H9 (cell line): ENCODE measurements around the gene ZNF175. TPM values are rescaled to one million over a fixed set of nuclear protein-coding genes. Genes with fewer than 3 reads are reported as not detected.

ENCODE experiments used
- DNase-seq: peaks from one replicate; pipeline ENCODE4 v3.0.0-alpha.2; 2017
- H2AFZ ChIP-seq: one replicate; pipeline ENCODE4 v1.6.1; 2013; ENCODE audit warnings: mild to moderate bottlenecking, low read length, control low read depth, moderate library complexity
- H2AK5ac ChIP-seq: 2 replicates; pipeline ENCODE4 v1.6.1; 2013; ENCODE audit warnings: low read length, control low read depth, mixed read lengths; ENCODE audit not compliant: insufficient read length
- H2BK120ac ChIP-seq: one replicate; pipeline ENCODE4 v1.6.1; 2013; ENCODE audit warnings: low read depth, mild to moderate bottlenecking, low read length, control low read depth, inconsistent platforms; ENCODE audit not compliant: poor library complexity, severe bottlenecking
- H2BK12ac ChIP-seq: 2 replicates; pipeline ENCODE4 v1.6.1; 2013; ENCODE audit warnings: low read length, control low read depth, mixed read lengths, low read depth; ENCODE audit not compliant: insufficient read length
- H2BK15ac ChIP-seq: 2 replicates; pipeline ENCODE4 v1.6.1; 2013; ENCODE audit warnings: low read depth, low read length, control low read depth
- H2BK20ac ChIP-seq: one replicate; pipeline ENCODE4 v1.6.1; 2013; ENCODE audit warnings: low read depth, mild to moderate bottlenecking, low read length, control low read depth, inconsistent platforms; ENCODE audit not compliant: poor library complexity, severe bottlenecking
- H2BK5ac ChIP-seq: 2 replicates; pipeline ENCODE4 v1.6.1; 2013; ENCODE audit warnings: low read length, control low read depth, mixed read lengths; ENCODE audit not compliant: insufficient read length
- H3K14ac ChIP-seq: 2 replicates; pipeline ENCODE4 v1.6.1; 2013; ENCODE audit warnings: low read length, control low read depth; ENCODE audit not compliant: insufficient read depth
- H3K18ac ChIP-seq: 2 replicates; pipeline ENCODE4 v1.6.1; 2013; ENCODE audit warnings: low read depth, mild to moderate bottlenecking, mixed read lengths, low read length, control low read depth; ENCODE audit not compliant: insufficient read length
- H3K23ac ChIP-seq: 2 replicates; pipeline ENCODE4 v1.6.1; 2013; ENCODE audit warnings: low read length, control low read depth, mixed read lengths, low read depth; ENCODE audit not compliant: insufficient read length
- H3K23me2 ChIP-seq: 2 replicates; pipeline ENCODE4 v1.6.1; 2013; ENCODE audit warnings: low read depth, mild to moderate bottlenecking, mixed read lengths, low read length, control low read depth; ENCODE audit not compliant: insufficient read length, poor library complexity, severe bottlenecking
- H3K27ac ChIP-seq: 2 replicates; pipeline ENCODE4 v1.5.1; 2013; ENCODE audit warnings: low read length, control low read depth, mixed read lengths, low read depth; ENCODE audit not compliant: insufficient read length
- H3K27me3 ChIP-seq: 2 replicates; pipeline ENCODE4 v1.6.1; 2013; ENCODE audit warnings: low read length, control low read depth, inconsistent platforms; ENCODE audit not compliant: insufficient read depth
- H3K4ac ChIP-seq: 2 replicates; pipeline ENCODE4 v1.6.1; 2013; ENCODE audit warnings: low read depth, mild to moderate bottlenecking, control low read depth, inconsistent platforms, low read length, moderate library complexity
- H3K4me1 ChIP-seq: 2 replicates; pipeline ENCODE4 v1.6.1; 2013; ENCODE audit warnings: low read length, control low read depth, inconsistent platforms; ENCODE audit not compliant: insufficient read depth
- H3K4me2 ChIP-seq: 2 replicates; pipeline ENCODE4 v1.6.1; 2013; ENCODE audit warnings: low read length, control low read depth, mixed read lengths; ENCODE audit not compliant: insufficient read length, insufficient read depth
- H3K56ac ChIP-seq: 2 replicates; pipeline ENCODE4 v1.6.1; 2013; ENCODE audit warnings: low read depth, mild to moderate bottlenecking, mixed read lengths, low read length, control low read depth; ENCODE audit not compliant: insufficient read length
- H3K79me1 ChIP-seq: 2 replicates; pipeline ENCODE4 v1.6.1; 2013; ENCODE audit warnings: low read depth, mild to moderate bottlenecking, moderate library complexity, low read length, control low read depth, inconsistent platforms; ENCODE audit not compliant: insufficient read depth, poor library complexity, severe bottlenecking
- H3K79me2 ChIP-seq: 2 replicates; pipeline ENCODE4 v1.6.1; 2013; ENCODE audit warnings: low read length, control low read depth, inconsistent platforms; ENCODE audit not compliant: insufficient read depth
- H3K9ac ChIP-seq: 2 replicates; pipeline ENCODE4 v1.6.1; 2013; ENCODE audit warnings: low read length, control low read depth, mixed read lengths; ENCODE audit not compliant: insufficient read length; ENCODE audit errors: extremely low read depth
- H3K9me3 ChIP-seq: one replicate; pipeline ENCODE4 v1.6.1; 2013; ENCODE audit warnings: low read depth, low read length, inconsistent platforms; ENCODE audit not compliant: control insufficient read depth
- H3T11ph ChIP-seq: one replicate; pipeline ENCODE4 v1.6.1; 2013; ENCODE audit warnings: mild to moderate bottlenecking, low read length, control low read depth, inconsistent platforms
- H4K20me1 ChIP-seq: one replicate; pipeline ENCODE4 v1.6.1; 2013; ENCODE audit not compliant: control insufficient read depth, insufficient read length, insufficient read depth
- H4K5ac ChIP-seq: 2 replicates; pipeline ENCODE4 v1.6.1; 2013; ENCODE audit warnings: low read depth, mild to moderate bottlenecking, mixed read lengths, low read length, control low read depth; ENCODE audit not compliant: insufficient read length
- H4K8ac ChIP-seq: replicated peaks from 2 replicates; pipeline ENCODE4 v1.6.1; 2013; ENCODE audit warnings: low read length, control low read depth, mixed read lengths, low read depth; ENCODE audit not compliant: insufficient read length
- H4K91ac ChIP-seq: 2 replicates; pipeline ENCODE4 v1.6.1; 2013; ENCODE audit warnings: low read depth, mild to moderate bottlenecking, moderate library complexity, mixed read lengths, low read length, control low read depth; ENCODE audit not compliant: insufficient read length
- H3K27ac Mint-ChIP-seq, 3 experiments: 2 replicates in 2 of 3; 3 replicates in 1 of 3; pipeline ENCODE4 v1.8.0; 2020 to 2021; ENCODE audit warnings: mixed read lengths in 3 of 3, mild to moderate bottlenecking in 1 of 3, moderate library complexity in 1 of 3
- H3K27me3 Mint-ChIP-seq: 2 replicates; pipeline ENCODE4 v1.8.0; 2021; ENCODE audit warnings: low read depth, mild to moderate bottlenecking, moderate library complexity, mixed read lengths
- H3K36me3 Mint-ChIP-seq, 3 experiments: 2 replicates in 2 of 3; 3 replicates in 1 of 3; pipeline ENCODE4 v1.8.0; 2020 to 2021; ENCODE audit warnings: low read depth in 3 of 3, mixed read lengths in 3 of 3; ENCODE audit not compliant: insufficient read depth in 1 of 3
- H3K4me1 Mint-ChIP-seq, 2 experiments: 2 replicates each; pipeline ENCODE4 v1.8.0; 2020; ENCODE audit warnings: mixed read lengths in 2 of 2
- H3K4me3 Mint-ChIP-seq, 2 experiments: 2 replicates in 1 of 2; 3 replicates in 1 of 2; pipeline ENCODE4 v1.8.0; 2020 to 2021; ENCODE audit warnings: mild to moderate bottlenecking in 2 of 2, mixed read lengths in 2 of 2, moderate library complexity in 1 of 2
- H3K9me3 Mint-ChIP-seq, 2 experiments: 2 replicates in 1 of 2; 3 replicates in 1 of 2; pipeline ENCODE4 v1.8.0; 2020; ENCODE audit warnings: mild to moderate bottlenecking in 2 of 2, mixed read lengths in 2 of 2, moderate library complexity in 1 of 2
- WGBS: extraction: QIAGEN DNeasy Blood & Tissue Kit; methylation state at CpG from one replicate; pipeline ENCODE4 v1.1.7; 2013; ENCODE audit warnings: missing lambda C conversion rate, low lambda C conversion rate, mixed read lengths; ENCODE audit not compliant: insufficient read length; ENCODE audit errors: extremely low coverage; 5-methylcytosine and 5-hydroxymethylcytosine counted together
- total RNA-seq: library from RNA; stranded (reverse); gene quantifications from 2 replicates; pipeline ENCODE4 v1.2.1, GENCODE V29; 2021
- TF ChIP-seq, protein P1 (sequence below): fragments of 200-600 bp; sonication (generic); conservative IDR thresholded peaks from 3 replicates; pipeline ENCODE4 v1.8.0; 2021; ENCODE audit warnings: antibody characterized with exemption, mild to moderate bottlenecking

ZNF175 gene
- total RNA-seq, 1 experiment from 2014 or later = 10.7 TPM

DNA sequence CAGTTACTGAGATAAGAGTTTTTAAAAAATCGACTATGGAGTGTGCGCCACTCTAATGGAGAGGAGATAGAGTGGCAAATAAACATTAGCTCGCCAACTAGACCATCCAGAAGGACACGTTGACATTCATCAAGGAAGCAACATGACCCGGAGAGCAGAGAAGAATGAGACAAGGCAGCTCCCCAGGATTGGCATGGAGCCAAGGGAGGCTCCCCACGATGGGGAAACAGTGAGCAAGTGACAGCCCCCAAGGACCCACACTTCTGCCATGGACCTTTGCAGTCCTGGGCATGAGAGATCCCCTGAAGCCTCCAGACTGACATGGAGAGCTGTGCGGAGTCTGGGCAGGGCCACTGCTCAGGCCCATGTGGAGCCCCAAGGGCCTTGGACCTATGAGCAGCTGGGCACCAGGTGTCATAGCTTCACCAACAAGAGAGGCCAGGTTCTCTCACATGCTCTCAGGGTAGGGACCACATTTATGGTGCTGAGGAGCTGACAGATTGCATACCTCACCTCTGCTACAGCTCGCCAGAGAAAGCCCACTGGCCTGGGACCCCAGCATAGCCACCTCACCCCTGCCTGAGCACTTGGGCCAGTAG, 46.3 kb upstream of the ZNF175 start:
- Histone ChIP-seq H2BK20ac (no peak overlapping the region), H3K4ac (no peak overlapping the region), H3K14ac (no peak overlapping the region), H4K20me1 (no peaks in the 10 kb centered on the region), H3K4me1 (no peaks in the 10 kb centered on the region), H2AK5ac (no peak overlapping the region), H2BK5ac (no peak overlapping the region), H2BK12ac (no peak overlapping the region), H3K79me2 (no peaks in the 10 kb centered on the region), H2BK15ac (no peak overlapping the region), H3K56ac (no peak overlapping the region), H3K23me2 (no peaks in the 10 kb centered on the region), H4K5ac (no peak overlapping the region), H3K18ac (no peak overlapping the region), H4K91ac (no peak overlapping the region), H3K9me3 (no peaks in the 10 kb centered on the region), H3K27ac (no peak overlapping the region), H3K79me1 (no peaks in the 10 kb centered on the region), H4K8ac (no peak overlapping the region), H2AFZ (no peak overlapping the region), H3K9ac (no peak overlapping the region), H3K23ac (no peak overlapping the region), H3T11ph (no peak overlapping the region), H3K4me2 (no peak overlapping the region), H3K27me3 (no peaks in the 10 kb centered on the region), H2BK120ac (no peak overlapping the region)
- no peaks in the 10 kb centered on the region; a peak in 2 of 7 replicates for H3K36me3 Mint-ChIP-seq
- no peak overlapping the region for H3K4me3 Mint-ChIP-seq
- WGBS = no CpG with 5 or more reads among the region's 8 CpGs
- H3K4me1 Mint-ChIP-seq = no peaks in the 10 kb centered on the region
- DNase-seq = no peak
- TF ChIP-seq, protein P1, sequence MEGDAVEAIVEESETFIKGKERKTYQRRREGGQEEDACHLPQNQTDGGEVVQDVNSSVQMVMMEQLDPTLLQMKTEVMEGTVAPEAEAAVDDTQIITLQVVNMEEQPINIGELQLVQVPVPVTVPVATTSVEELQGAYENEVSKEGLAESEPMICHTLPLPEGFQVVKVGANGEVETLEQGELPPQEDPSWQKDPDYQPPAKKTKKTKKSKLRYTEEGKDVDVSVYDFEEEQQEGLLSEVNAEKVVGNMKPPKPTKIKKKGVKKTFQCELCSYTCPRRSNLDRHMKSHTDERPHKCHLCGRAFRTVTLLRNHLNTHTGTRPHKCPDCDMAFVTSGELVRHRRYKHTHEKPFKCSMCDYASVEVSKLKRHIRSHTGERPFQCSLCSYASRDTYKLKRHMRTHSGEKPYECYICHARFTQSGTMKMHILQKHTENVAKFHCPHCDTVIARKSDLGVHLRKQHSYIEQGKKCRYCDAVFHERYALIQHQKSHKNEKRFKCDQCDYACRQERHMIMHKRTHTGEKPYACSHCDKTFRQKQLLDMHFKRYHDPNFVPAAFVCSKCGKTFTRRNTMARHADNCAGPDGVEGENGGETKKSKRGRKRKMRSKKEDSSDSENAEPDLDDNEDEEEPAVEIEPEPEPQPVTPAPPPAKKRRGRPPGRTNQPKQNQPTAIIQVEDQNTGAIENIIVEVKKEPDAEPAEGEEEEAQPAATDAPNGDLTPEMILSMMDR = no peak
- H3K9me3 Mint-ChIP-seq = peaks cover 46 to 92% of the 10 kb centered on the region in 2 experiments
- H3K27me3 Mint-ChIP-seq = peaks cover 31% of the 10 kb centered on the region
- no peak overlapping the region for H3K27ac Mint-ChIP-seq
